ENCODE measurements around the gene WASF3. TPM values are rescaled to one million over a fixed set of nuclear protein-coding genes. Genes with fewer than 3 reads are reported as not detected.

Gene WASF3
- total RNA-seq, 4 donors from 2014 or later = 0.75 to 4.9 (median 2.3) TPM

- no peak overlapping the region for H3K27ac ChIP-seq
- peaks cover 0 to 23% (median 1%) of the 10 kb centered on the region in 4 donors for H3K4me1 ChIP-seq
- H3K27me3 ChIP-seq = peaks cover 21% of the 10 kb centered on the region
- TF ChIP-seq POLR2A (IDR thresholded peaks at IDR 0.05) = no peak
- no peak for TF ChIP-seq POLR2AphosphoS5 (IDR thresholded peaks at IDR 0.05)
- no peak for TF ChIP-seq CTCF (IDR thresholded peaks at IDR 0.05)
- TF ChIP-seq EP300 (IDR thresholded peaks at IDR 0.05; ENCODE audit: low read depth) = no peak
- H3K36me3 ChIP-seq = no peaks in the 10 kb centered on the region
- 55% methylated on average over 2 of the region's 2 CpGs; no CpG with 5 or more reads in 1 of the 2 donors for WGBS, 2 donors (ENCODE audit: low coverage in 1 of 2)
- intact Hi-C loops (cut with DNase I; ENCODE audit: low total_unique reads) = loop anchor here (10.0 kb wide), 1 partner anchor 775 kb away; no protein-coding TSS in a partner anchor
- H3K9me3 ChIP-seq = no peaks in the 10 kb centered on the region
- peak; percentile 16 for DNase-seq
- H3K4me3 ChIP-seq = no peak overlapping the region
- in situ Hi-C loops (cut with MboI; ENCODE audit: low pct_ligation_motif_present in 1 of 4, low pct_unique_long_range_greater_than_20kb in 1 of 4, low sequenced_read_pairs in 3 of 4) = no loop called here
These were observed 17.7 kb upstream of the WASF3 start for GRCh38 chr13:26539738-26540292.

GRCh38 chr13:26540334-26540733, 17.1 kb upstream of the WASF3 start:
- in situ Hi-C loops (cut with MboI; ENCODE audit: low pct_ligation_motif_present in 1 of 4, low pct_unique_long_range_greater_than_20kb in 1 of 4, low sequenced_read_pairs in 3 of 4) = no loop called here
- Histone ChIP-seq H3K36me3 (no peaks in the 10 kb centered on the region), H3K27ac (no peak overlapping the region), H3K9me3 (no peaks in the 10 kb centered on the region), H3K4me1 (peaks cover 0 to 23% (median 1%) of the 10 kb centered on the region in 4 donors), H3K4me3 (no peak overlapping the region), H3K27me3 (peaks cover 26% of the 10 kb centered on the region)
- no peak for TF ChIP-seq CTCF (IDR thresholded peaks at IDR 0.05)
- no peak for TF ChIP-seq EP300 (IDR thresholded peaks at IDR 0.05; ENCODE audit: low read depth)
- no peak for DNase-seq
- 25 to 32% methylated on average over 2 to 3 of the region's 3 CpGs for WGBS, 2 donors (ENCODE audit: low coverage in 1 of 2)
- intact Hi-C loops (cut with DNase I; ENCODE audit: low total_unique reads) = no loop called here

GRCh38 chr13:26541041-26541440, 16.4 kb upstream of the WASF3 start:
- H3K9me3 ChIP-seq = no peaks in the 10 kb centered on the region
- peaks cover 0 to 23% (median 1%) of the 10 kb centered on the region in 4 donors for H3K4me1 ChIP-seq
- 59 to 67% methylated on average over 2 to 5 of the region's 5 CpGs for WGBS, 2 donors (ENCODE audit: low coverage in 1 of 2)
- DNase-seq = no peak
- no peak overlapping the region for H3K4me3 ChIP-seq
- in situ Hi-C loops (cut with MboI; ENCODE audit: low pct_ligation_motif_present in 1 of 4, low pct_unique_long_range_greater_than_20kb in 1 of 4, low sequenced_read_pairs in 3 of 4) (no loop called here), intact Hi-C loops (cut with DNase I; ENCODE audit: low total_unique reads) (no loop called here)
- no peak overlapping the region for H3K27ac ChIP-seq
- TF ChIP-seq EP300 (IDR thresholded peaks at IDR 0.05; ENCODE audit: low read depth) (no peak), POLR2A (IDR thresholded peaks at IDR 0.05) (no peak), POLR2AphosphoS5 (IDR thresholded peaks at IDR 0.05) (no peak), CTCF (IDR thresholded peaks at IDR 0.05) (no peak)
- H3K27me3 ChIP-seq = peaks cover 33% of the 10 kb centered on the region
- no peaks in the 10 kb centered on the region for H3K36me3 ChIP-seq

GRCh38 chr13:26541678-26542568, 15.6 kb upstream of the WASF3 start:
- in situ Hi-C loops (cut with MboI; ENCODE audit: low pct_ligation_motif_present in 1 of 4, low pct_unique_long_range_greater_than_20kb in 1 of 4, low sequenced_read_pairs in 3 of 4) = no loop called here
- no peak for TF ChIP-seq POLR2AphosphoS5 (IDR thresholded peaks at IDR 0.05)
- no peak for TF ChIP-seq CTCF (IDR thresholded peaks at IDR 0.05)
- TF ChIP-seq POLR2A (IDR thresholded peaks at IDR 0.05) = no peak
- TF ChIP-seq EP300 (IDR thresholded peaks at IDR 0.05; ENCODE audit: low read depth) = no peak
- Histone ChIP-seq H3K36me3 (no peaks in the 10 kb centered on the region), H3K4me3 (no peak overlapping the region), H3K4me1 (peaks cover 0 to 23% (median 1%) of the 10 kb centered on the region in 4 donors), H3K9me3 (no peaks in the 10 kb centered on the region), H3K27me3 (peaks cover 42% of the 10 kb centered on the region), H3K27ac (no peak overlapping the region)
- intact Hi-C loops (cut with DNase I; ENCODE audit: low total_unique reads) = no loop called here
- WGBS, 2 donors (ENCODE audit: low coverage in 1 of 2) = 48 to 55% methylated on average over 6 of the region's 6 CpGs
- no peak for DNase-seq

Data from transverse colon (tissue), 4 donors.